Measurements from ENCODE around the gene RACK1.

DNA sequence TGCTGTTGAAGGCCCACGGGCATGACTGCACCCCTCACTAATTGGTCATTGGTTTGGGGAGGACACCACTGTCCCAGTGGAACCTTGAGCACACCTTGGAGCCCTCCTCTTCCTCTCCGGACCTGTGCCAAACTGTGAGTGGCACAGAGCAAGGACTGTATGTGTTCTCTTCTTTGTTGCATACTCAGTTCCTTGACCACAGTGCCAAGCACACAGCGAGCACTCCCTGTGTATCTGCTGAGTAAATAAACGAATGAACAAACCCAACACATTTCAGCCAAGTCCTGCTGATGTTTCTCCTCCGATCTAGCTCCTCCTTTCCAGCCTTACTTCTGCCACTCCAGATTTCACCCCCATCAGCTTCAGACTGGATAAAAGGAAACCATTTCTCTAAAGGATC is 19.9 kb upstream of the RACK1 start:
- TF ChIP-seq, protein P1, sequence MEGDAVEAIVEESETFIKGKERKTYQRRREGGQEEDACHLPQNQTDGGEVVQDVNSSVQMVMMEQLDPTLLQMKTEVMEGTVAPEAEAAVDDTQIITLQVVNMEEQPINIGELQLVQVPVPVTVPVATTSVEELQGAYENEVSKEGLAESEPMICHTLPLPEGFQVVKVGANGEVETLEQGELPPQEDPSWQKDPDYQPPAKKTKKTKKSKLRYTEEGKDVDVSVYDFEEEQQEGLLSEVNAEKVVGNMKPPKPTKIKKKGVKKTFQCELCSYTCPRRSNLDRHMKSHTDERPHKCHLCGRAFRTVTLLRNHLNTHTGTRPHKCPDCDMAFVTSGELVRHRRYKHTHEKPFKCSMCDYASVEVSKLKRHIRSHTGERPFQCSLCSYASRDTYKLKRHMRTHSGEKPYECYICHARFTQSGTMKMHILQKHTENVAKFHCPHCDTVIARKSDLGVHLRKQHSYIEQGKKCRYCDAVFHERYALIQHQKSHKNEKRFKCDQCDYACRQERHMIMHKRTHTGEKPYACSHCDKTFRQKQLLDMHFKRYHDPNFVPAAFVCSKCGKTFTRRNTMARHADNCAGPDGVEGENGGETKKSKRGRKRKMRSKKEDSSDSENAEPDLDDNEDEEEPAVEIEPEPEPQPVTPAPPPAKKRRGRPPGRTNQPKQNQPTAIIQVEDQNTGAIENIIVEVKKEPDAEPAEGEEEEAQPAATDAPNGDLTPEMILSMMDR (IDR thresholded peaks at IDR 0.05; ENCODE audit: low read depth, low read length, poor library complexity, severe bottlenecking) = no peak
- no peak for TF ChIP-seq EZH2phosphoT487 (IDR thresholded peaks at IDR 0.05; ENCODE audit: borderline replicate concordance, low read length)

Measured in DOHH2 (cell line).